Ishikawa (cell line): ENCODE data around the gene GLIS1.

ENCODE experiments used
- CEBPB ChIP-seq: IDR thresholded peaks from 2 replicates; pipeline ENCODE4 v1.6.1; 2012
- CREB1 ChIP-seq: IDR thresholded peaks from 2 replicates; pipeline ENCODE4 v1.6.1; 2012; ENCODE audit warnings: low read depth
- EGR1 ChIP-seq: IDR thresholded peaks from 2 replicates; pipeline ENCODE4 v1.6.1; 2012
- EP300 ChIP-seq: IDR thresholded peaks from 2 replicates; pipeline ENCODE4 v1.6.1; 2012; ENCODE audit warnings: borderline replicate concordance
- FOXM1 ChIP-seq: IDR thresholded peaks from 2 replicates; pipeline ENCODE4 v1.6.1; 2012; ENCODE audit warnings: low read depth, borderline replicate concordance
- MAX ChIP-seq: IDR thresholded peaks from 2 replicates; pipeline ENCODE4 v1.6.1; 2012
- NFIC ChIP-seq: IDR thresholded peaks from 2 replicates; pipeline ENCODE4 v1.6.1; 2012
- RAD21 ChIP-seq: IDR thresholded peaks from 2 replicates; pipeline ENCODE4 v1.6.1; 2012; ENCODE audit warnings: low read depth
- REST ChIP-seq: IDR thresholded peaks from 2 replicates; pipeline ENCODE4 v1.6.1; 2012; ENCODE audit warnings: low read depth, mild to moderate bottlenecking
- TAF1 ChIP-seq: IDR thresholded peaks from 2 replicates; pipeline ENCODE4 v1.6.1; 2012; ENCODE audit warnings: low read depth, mild to moderate bottlenecking
- TCF12 ChIP-seq: IDR thresholded peaks from 2 replicates; pipeline ENCODE4 v1.6.1; 2012; ENCODE audit warnings: low read depth
- TEAD4 ChIP-seq: IDR thresholded peaks from 2 replicates; pipeline ENCODE4 v1.6.1; 2012
- USF1 ChIP-seq: IDR thresholded peaks from 2 replicates; pipeline ENCODE4 v1.6.1; 2012
- YY1 ChIP-seq: IDR thresholded peaks from 2 replicates; pipeline ENCODE4 v1.6.1; 2012; ENCODE audit warnings: low read depth
- ZBTB7A ChIP-seq: IDR thresholded peaks from 2 replicates; pipeline ENCODE4 v1.6.1; 2012; ENCODE audit warnings: low read depth

GLIS1 gene

GRCh38 chr1:53615101-53615500 is 123.9 kb downstream of the GLIS1 start:
- TF ChIP-seq TAF1 (no peak), CREB1 (no peak)

DNA sequence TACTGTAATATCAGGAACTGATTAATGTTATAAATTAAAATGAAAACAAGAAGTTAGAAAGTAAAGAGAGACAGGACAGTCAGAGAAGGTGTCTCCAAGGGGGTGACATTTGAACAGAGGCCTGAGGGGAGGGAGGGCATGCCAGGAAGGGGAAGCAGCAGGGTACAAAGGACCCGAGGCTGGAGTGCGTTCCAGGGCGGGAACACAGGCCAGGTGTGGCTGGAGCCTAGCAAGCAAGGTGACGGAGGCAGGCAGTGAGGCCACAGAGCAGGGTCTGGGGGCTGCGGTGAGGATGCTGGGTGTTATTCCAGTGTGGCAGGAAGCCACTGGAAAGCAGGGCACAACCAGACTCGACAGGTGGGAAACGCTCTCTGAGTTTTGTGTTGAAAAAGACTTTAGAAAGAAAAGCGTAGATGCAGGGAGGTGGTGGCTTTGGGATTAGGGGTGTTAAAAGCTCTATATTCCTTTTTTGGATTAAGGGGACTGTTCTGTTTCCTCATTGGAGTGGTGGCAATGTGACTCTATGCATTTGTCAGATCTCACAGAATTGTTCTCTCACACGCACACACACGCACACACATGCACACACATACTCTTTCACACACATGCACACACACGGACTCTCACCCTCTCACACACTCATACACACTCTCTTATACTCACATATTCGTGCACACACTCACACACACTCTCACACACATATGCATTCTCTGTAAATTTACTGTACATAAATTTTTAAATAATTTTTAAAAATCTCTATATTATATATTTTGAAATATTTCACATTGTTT is 124.5 kb downstream of the GLIS1 start:
- no peak for TF ChIP-seq YY1
- no peak for TF ChIP-seq USF1
- no peak for TF ChIP-seq FOXM1
- no peak for TF ChIP-seq TAF1
- TF ChIP-seq REST: no peak
- TF ChIP-seq CEBPB: no peak
- no peak for TF ChIP-seq TEAD4
- TF ChIP-seq RAD21: no peak
- TF ChIP-seq MAX: no peak
- TF ChIP-seq NFIC: no peak
- no peak for TF ChIP-seq EGR1
- no peak for TF ChIP-seq EP300
- no peak for TF ChIP-seq ZBTB7A
- no peak for TF ChIP-seq CREB1
- no peak for TF ChIP-seq TCF12

DNA sequence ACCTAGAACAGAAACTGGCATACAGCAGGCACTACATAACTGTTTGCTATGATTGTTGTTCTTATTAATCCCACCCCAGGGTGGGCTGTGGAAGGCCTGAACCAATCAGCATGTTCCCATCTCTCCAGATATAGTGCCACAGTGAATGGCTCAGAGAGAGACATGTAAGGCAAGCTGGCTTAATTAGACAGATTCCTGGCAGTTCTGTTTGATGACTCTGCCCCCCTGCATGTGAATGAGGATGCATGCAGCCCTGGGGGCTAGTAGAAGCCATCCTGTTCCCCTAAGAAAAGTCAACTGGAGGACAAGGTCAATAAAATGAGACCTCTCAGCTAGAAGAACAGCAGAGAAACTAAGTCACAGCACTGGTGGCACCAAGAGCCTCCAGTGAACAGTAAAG is 130.3 kb downstream of the GLIS1 start:
- TF ChIP-seq RAD21: no peak
- no peak for TF ChIP-seq REST
- TF ChIP-seq EGR1: no peak
- TF ChIP-seq TAF1: no peak
- TF ChIP-seq USF1: no peak

DNA sequence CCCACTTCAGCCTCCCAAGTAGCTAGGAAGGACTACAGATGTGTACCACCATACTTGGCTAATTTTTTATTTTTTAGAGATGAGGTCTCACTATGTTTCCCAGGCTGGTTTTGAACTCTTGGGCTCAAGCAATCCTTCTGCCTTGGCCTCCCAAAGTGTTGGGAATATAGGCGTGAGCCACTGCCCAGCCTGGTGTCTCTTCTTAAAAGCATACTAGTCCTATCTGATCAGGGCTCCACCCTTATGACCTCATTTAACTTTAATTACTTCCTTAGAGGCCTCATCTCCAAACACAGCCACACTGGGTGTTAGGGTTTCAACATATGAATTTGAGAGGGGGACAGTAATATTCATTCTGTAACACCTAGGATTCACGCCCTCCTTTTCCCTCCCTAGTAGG is 130.9 kb downstream of the GLIS1 start:
- TF ChIP-seq CEBPB (no peak), EP300 (no peak), NFIC (no peak), ZBTB7A (no peak), FOXM1 (no peak), USF1 (no peak), TEAD4 (no peak), YY1 (no peak), REST (no peak), TCF12 (no peak), CREB1 (no peak), TAF1 (no peak), MAX (no peak), RAD21 (no peak), EGR1 (no peak)
